Astrocyte of the spinal cord (primary cell): ENCODE measurements around the gene TMEM94.
A peak's percentile ranks its signal among the peaks of the same experiment; 100 is the strongest.
"Not testable (repeated sequence)": the region's sequence is repeated elsewhere in the genome, so short reads cannot be mapped to it uniquely, and the experiment has no call there.

Experiments used
- DNase-seq: peaks from one replicate; pipeline ENCODE4 v3.0.0; 2011; ENCODE audit warnings: low read depth, low spot score
- H3K4me3 ChIP-seq: 2 replicates; pipeline ENCODE4 v1.5.1; 2011; ENCODE audit warnings: low read depth, mild to moderate bottlenecking, low read length, moderate library complexity
- CTCF ChIP-seq: IDR thresholded peaks from 2 replicates; pipeline ENCODE4 v1.5.1; 2012; ENCODE audit warnings: low read depth, mild to moderate bottlenecking, low read length, inconsistent platforms
- in situ Hi-C: cut with HindIII; loops from 2 replicates; pipeline ENCODE4 v1.10.0; 2017; ENCODE audit warnings: low sequenced_read_pairs

The TMEM94 gene

GRCh38 chr17:75476752-75477489 lies 20.5 kb downstream of the TMEM94 start:
- TF ChIP-seq CTCF: no peak
- no peak for DNase-seq
- H3K4me3 ChIP-seq: no peak overlapping the region
- in situ Hi-C loops: no loop called here

- H3K4me3 ChIP-seq, in situ Hi-C loops, DNase-seq: not testable (repeated sequence)
These were observed 21.0 kb downstream of the TMEM94 start for GRCh38 chr17:75477490-75477862.

- in situ Hi-C loops: no loop called here
- DNase-seq: peak; percentile 23
- no peak for TF ChIP-seq CTCF
- no peak overlapping the region for H3K4me3 ChIP-seq
These were observed 22.1 kb downstream of the TMEM94 start for GRCh38 chr17:75478508-75478907.

GRCh38 chr17:75480281-75480680 lies 23.8 kb downstream of the TMEM94 start:
- H3K4me3 ChIP-seq: no peak overlapping the region
- TF ChIP-seq CTCF: no peak
- DNase-seq: no peak
- in situ Hi-C loops: no loop called here

- no peak for DNase-seq
- TF ChIP-seq CTCF: no peak
- in situ Hi-C loops: no loop called here
- no peak overlapping the region for H3K4me3 ChIP-seq
These were observed 25.0 kb downstream of the TMEM94 start for GRCh38 chr17:75481194-75482068.

- in situ Hi-C loops: no loop called here
- no peak overlapping the region for H3K4me3 ChIP-seq
- no peak for DNase-seq
- TF ChIP-seq CTCF: no peak
These were observed 25.9 kb downstream of the TMEM94 start for GRCh38 chr17:75482098-75482942.
